SK-N-MC (cell line): Measurements from ENCODE around the gene NHS.

Source experiments
- EZH2 ChIP-seq: fragments of 200-600 bp; sonication (generic); IDR thresholded peaks from one replicate; pipeline ENCODE4 v1.6.1; 2017; ENCODE audit warnings: antibody characterized with exemption
- FOXP2 ChIP-seq: optimal IDR thresholded peaks from 2 replicates; pipeline ENCODE3; 2011; ENCODE audit warnings: mild to moderate bottlenecking, moderate library complexity; ENCODE audit not compliant: insufficient read depth; ENCODE audit errors: extremely low read length, control extremely low read depth
- POLR2AphosphoS5 ChIP-seq: IDR thresholded peaks from 2 replicates; pipeline ENCODE4 v1.6.1; 2012; ENCODE audit warnings: mild to moderate bottlenecking, low read depth, low read length, borderline replicate concordance

GRCh38 chrX:17413228-17413627 lies 38.2 kb downstream of the NHS start:
- no peak for TF ChIP-seq FOXP2
- no peak for TF ChIP-seq EZH2
- TF ChIP-seq POLR2AphosphoS5, result no peak
